Nephron (organoid): ENCODE results near the gene PGAP6.
"Not testable (repeated sequence)": the region's sequence is repeated elsewhere in the genome, so short reads cannot be mapped to it uniquely, and the experiment has no call there.

Source experiments
- H3K27ac Mint-ChIP-seq, 3 experiments: 2 replicates each; pipeline ENCODE4 v1.8.0; 2020; ENCODE audit warnings: mixed read lengths in 3 of 3, mild to moderate bottlenecking in 2 of 3, moderate library complexity in 1 of 3
- H3K27me3 Mint-ChIP-seq: 2 replicates; pipeline ENCODE4 v1.8.0; 2021; ENCODE audit warnings: low read depth, mild to moderate bottlenecking, moderate library complexity, mixed read lengths
- H3K36me3 Mint-ChIP-seq: 2 replicates; pipeline ENCODE4 v1.8.0; 2020; ENCODE audit warnings: low read depth, mixed read lengths
- H3K4me1 Mint-ChIP-seq: 2 replicates; pipeline ENCODE4 v1.8.0; 2020; ENCODE audit warnings: mixed read lengths
- H3K4me3 Mint-ChIP-seq, 3 experiments: 2 replicates each; pipeline ENCODE4 v1.8.0; 2020; ENCODE audit warnings: mild to moderate bottlenecking in 3 of 3, mixed read lengths in 3 of 3, moderate library complexity in 2 of 3
- H3K9me3 Mint-ChIP-seq: 2 replicates; pipeline ENCODE4 v1.8.0; 2020; ENCODE audit warnings: mixed read lengths
- TF ChIP-seq, protein P1 (sequence below), 3 experiments: fragments of 200-600 bp; sonication (generic); IDR thresholded peaks; one replicate each; pipeline ENCODE4 v1.5.0; 2021; ENCODE audit warnings: antibody characterized with exemption in 3 of 3; ENCODE audit not compliant: unreplicated experiment in 3 of 3

The PGAP6 gene

DNA sequence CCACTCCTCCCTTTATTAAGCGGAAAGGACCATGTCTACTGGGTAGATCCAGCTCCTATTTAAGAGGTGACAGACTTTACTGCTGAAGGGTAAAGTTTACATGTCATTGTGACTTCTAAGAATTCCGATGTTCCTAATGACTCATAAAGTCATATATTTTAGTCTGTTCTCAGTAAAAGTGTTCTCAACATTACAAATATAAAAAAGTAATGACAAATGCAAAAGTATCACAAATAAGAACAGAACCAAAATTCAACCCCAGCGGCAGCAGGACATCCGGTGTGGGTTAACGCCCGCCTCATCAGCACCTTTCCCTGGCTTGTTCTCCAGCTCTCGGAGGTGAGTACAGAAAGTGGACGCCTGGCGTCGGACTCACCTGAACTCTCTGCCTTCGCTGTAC is 36.0 kb downstream of the PGAP6 start:
- Mint-ChIP-seq H3K27ac (no peak overlapping the region), H3K4me1 (peaks cover 11% of the 10 kb centered on the region), H3K4me3 (no peak overlapping the region), H3K27me3 (peaks cover 3% of the 10 kb centered on the region), H3K9me3 (no peaks in the 10 kb centered on the region), H3K36me3 (peaks cover 58% of the 10 kb centered on the region)
- TF ChIP-seq, protein P1, sequence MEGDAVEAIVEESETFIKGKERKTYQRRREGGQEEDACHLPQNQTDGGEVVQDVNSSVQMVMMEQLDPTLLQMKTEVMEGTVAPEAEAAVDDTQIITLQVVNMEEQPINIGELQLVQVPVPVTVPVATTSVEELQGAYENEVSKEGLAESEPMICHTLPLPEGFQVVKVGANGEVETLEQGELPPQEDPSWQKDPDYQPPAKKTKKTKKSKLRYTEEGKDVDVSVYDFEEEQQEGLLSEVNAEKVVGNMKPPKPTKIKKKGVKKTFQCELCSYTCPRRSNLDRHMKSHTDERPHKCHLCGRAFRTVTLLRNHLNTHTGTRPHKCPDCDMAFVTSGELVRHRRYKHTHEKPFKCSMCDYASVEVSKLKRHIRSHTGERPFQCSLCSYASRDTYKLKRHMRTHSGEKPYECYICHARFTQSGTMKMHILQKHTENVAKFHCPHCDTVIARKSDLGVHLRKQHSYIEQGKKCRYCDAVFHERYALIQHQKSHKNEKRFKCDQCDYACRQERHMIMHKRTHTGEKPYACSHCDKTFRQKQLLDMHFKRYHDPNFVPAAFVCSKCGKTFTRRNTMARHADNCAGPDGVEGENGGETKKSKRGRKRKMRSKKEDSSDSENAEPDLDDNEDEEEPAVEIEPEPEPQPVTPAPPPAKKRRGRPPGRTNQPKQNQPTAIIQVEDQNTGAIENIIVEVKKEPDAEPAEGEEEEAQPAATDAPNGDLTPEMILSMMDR (IDR thresholded peaks at IDR 0.05; ENCODE audit: unreplicated experiment in 3 of 3), result no peak

DNA sequence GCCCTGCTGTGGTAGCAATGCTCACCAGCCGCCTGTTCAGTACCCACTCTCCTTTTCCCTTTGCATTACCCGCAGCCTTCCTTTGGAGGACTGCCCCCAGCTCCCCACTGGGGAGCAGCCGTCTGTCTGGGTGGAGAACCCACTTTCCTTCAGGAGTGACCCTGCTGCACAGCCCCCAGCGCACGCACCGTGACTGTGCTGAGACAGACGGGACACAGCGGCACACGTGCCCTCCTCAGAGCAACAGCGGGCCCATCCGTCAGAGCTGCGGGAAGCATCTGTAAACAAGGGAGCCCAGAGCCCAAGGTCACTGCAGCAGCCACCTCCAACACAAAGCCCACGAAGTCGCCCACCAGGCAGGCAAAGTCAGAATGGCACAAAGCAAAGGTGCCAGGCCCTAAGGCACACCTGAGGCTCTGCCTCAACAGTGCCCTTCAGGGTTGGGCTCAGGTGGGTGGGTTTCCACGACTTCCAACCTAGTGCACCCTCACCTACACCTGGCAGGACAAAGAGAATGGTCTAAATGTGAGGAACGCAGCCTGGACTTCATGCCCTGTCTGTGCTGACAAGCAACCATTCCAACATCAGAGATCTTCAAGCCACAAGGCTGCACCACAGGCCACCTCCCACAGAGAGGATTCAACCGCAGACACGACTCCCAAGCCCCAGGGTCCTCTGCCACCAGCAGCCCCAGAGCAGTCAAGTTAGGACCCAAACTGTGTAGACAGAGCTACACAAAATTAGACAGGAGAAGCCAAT is 39.1 kb downstream of the PGAP6 start:
- Mint-ChIP-seq H3K36me3 (peaks cover 55% of the 10 kb centered on the region), H3K27me3 (peaks cover 3% of the 10 kb centered on the region), H3K27ac (no peak overlapping the region), H3K4me3 (no peak overlapping the region), H3K9me3 (no peaks in the 10 kb centered on the region), H3K4me1 (no peaks in the 10 kb centered on the region)
- TF ChIP-seq, protein P1 (IDR thresholded peaks at IDR 0.05; ENCODE audit: unreplicated experiment in 3 of 3), result no peak

- H3K4me1 Mint-ChIP-seq, H3K4me3 Mint-ChIP-seq, H3K27ac Mint-ChIP-seq, H3K27me3 Mint-ChIP-seq, H3K9me3 Mint-ChIP-seq: not testable (repeated sequence)
- H3K36me3 Mint-ChIP-seq, result peaks cover 50% of the 10 kb centered on the region
Measured at GRCh38 chr16:341974-342336, 39.8 kb downstream of the PGAP6 start.

- not testable (repeated sequence) for H3K4me3 Mint-ChIP-seq, H3K27ac Mint-ChIP-seq, H3K9me3 Mint-ChIP-seq, H3K4me1 Mint-ChIP-seq, H3K27me3 Mint-ChIP-seq
- H3K36me3 Mint-ChIP-seq, result peaks cover 46% of the 10 kb centered on the region
Measured at GRCh38 chr16:341095-341973, 40.4 kb downstream of the PGAP6 start.

DNA sequence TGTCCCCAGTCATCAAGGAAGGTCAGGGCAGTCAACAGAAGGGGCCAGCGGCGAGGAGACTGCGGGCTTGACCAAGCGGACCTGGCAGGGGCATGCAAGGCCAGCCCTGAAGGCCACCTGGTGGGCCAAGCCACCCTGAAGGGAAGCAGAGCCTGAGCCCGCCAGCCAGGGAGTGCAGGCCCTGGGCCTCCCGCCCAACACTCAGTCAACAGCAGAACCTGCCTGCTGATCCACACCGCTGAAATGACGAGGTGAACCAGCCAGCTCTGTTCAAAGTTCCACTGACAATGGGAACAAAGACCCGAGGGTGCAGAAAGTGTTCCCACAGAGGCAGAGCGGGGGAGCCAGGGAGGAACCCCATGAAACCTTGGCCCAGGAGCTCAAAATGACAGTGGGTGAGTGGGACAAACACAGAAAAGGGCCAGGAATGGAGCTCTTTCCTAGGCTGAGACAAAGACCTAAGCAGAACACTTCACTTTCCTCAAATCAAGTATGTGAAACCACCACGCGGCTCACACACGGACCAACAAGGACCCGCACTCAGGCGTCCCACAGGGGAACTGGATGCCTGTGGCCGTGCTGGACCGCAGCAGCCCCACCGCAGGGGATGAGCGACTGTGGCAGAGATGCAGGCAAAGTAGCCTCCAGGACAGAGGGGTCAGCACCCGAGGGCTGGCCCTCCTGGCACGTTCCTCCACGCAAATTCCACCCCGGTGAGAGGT is 41.2 kb downstream of the PGAP6 start:
- H3K9me3 Mint-ChIP-seq, result no peaks in the 10 kb centered on the region
- H3K36me3 Mint-ChIP-seq, result peaks cover 38% of the 10 kb centered on the region
- TF ChIP-seq, protein P1 (IDR thresholded peaks at IDR 0.05; ENCODE audit: unreplicated experiment in 3 of 3), result no peak
- H3K4me3 Mint-ChIP-seq, result no peak overlapping the region
- H3K27ac Mint-ChIP-seq, result no peak overlapping the region
- H3K4me1 Mint-ChIP-seq, result no peaks in the 10 kb centered on the region
- H3K27me3 Mint-ChIP-seq, result peaks cover 3% of the 10 kb centered on the region

DNA sequence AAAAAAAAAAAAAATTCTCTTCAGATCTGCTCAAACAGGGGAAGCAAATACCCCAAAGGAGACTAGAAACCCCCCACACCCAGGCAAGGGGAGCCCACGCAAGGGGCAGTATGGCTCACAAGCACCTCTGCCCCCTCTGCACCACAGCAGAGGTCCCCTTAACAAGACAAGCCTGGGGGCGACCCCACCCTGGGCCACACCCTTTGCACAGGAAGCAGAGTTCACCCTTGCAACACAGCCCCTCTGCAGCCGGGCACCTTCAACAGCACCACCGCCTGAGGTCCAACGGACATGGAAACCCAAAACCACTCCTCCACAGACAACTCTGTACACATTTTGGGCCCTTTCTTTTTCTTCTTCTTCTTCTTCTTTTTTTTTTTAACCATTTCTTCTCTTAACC is 42.1 kb downstream of the PGAP6 start:
- Mint-ChIP-seq H3K9me3 (no peaks in the 10 kb centered on the region), H3K27ac (no peak overlapping the region), H3K4me3 (no peak overlapping the region), H3K27me3 (peaks cover 3% of the 10 kb centered on the region), H3K36me3 (peaks cover 29% of the 10 kb centered on the region), H3K4me1 (no peaks in the 10 kb centered on the region)
- TF ChIP-seq, protein P1 (IDR thresholded peaks at IDR 0.05; ENCODE audit: unreplicated experiment in 3 of 3), result no peak
